Smooth muscle cell (in vitro differentiated cells): ENCODE results near the gene CRABP2. TPM values are rescaled to one million over a fixed set of nuclear protein-coding genes. Genes with fewer than 3 reads are reported as not detected.

Experiments
- DNase-seq: peaks from one replicate; lab custom pipeline; 2025; ENCODE audit not compliant: unreplicated experiment; lab: John Stamatoyannopoulos, UW
- H2AFZ ChIP-seq: fragments of 200-600 bp; sonication (generic); 2 replicates; pipeline ENCODE4 v1.6.0; 2016; ENCODE audit warnings: antibody characterized with exemption, low read depth, mild to moderate bottlenecking
- H3F3A ChIP-seq: fragments of 200-600 bp; sonication (generic); 2 replicates; pipeline ENCODE4 v1.6.0; 2017; ENCODE audit warnings: antibody characterized with exemption, low read depth
- H3K27ac ChIP-seq: fragments of 200-600 bp; sonication (generic); 2 replicates; pipeline ENCODE4 v1.5.1; 2016; ENCODE audit warnings: low read depth, mild to moderate bottlenecking
- H3K27me3 ChIP-seq: fragments of 200-600 bp; sonication (generic); 2 replicates; pipeline ENCODE4 v1.6.1; 2016; ENCODE audit warnings: low read depth, mild to moderate bottlenecking
- H3K36me3 ChIP-seq: fragments of 200-600 bp; sonication (generic); 2 replicates; pipeline ENCODE4 v1.5.1; 2016; ENCODE audit warnings: low read depth
- H3K4me1 ChIP-seq: fragments of 200-600 bp; sonication (generic); 2 replicates; pipeline ENCODE4 v1.5.1; 2016; ENCODE audit warnings: low read depth
- H3K4me2 ChIP-seq: fragments of 200-600 bp; sonication (generic); 2 replicates; pipeline ENCODE4 v1.6.0; 2016; ENCODE audit warnings: mild to moderate bottlenecking
- H3K4me3 ChIP-seq: fragments of 200-600 bp; sonication (generic); 2 replicates; pipeline ENCODE4 v1.5.1; 2016; ENCODE audit warnings: mild to moderate bottlenecking
- H3K79me2 ChIP-seq: fragments of 200-600 bp; sonication (generic); 2 replicates; pipeline ENCODE4 v1.6.0; 2016; ENCODE audit warnings: low read depth, mild to moderate bottlenecking
- H3K9ac ChIP-seq: fragments of 200-600 bp; sonication (generic); 2 replicates; pipeline ENCODE4 v1.6.0; 2016; ENCODE audit warnings: low read depth
- H3K9me3 ChIP-seq: fragments of 200-600 bp; sonication (generic); replicated peaks from 2 replicates; pipeline ENCODE4 v1.5.1; 2016; ENCODE audit warnings: low read depth
- H4K20me1 ChIP-seq: fragments of 200-600 bp; sonication (generic); 2 replicates; pipeline ENCODE4 v1.6.0; 2016; ENCODE audit warnings: low read depth
- WGBS: methylation state at CpG from one replicate; pipeline ENCODE4 v1.1.7; 2016; ENCODE audit warnings: low lambda C conversion rate; 5-methylcytosine and 5-hydroxymethylcytosine counted together
- polyA plus RNA-seq: library from polyadenylated mRNA; unstranded; fragments of >200 nt; fragmentation: Nextera tagmentation; extraction: Ambion mirVana; gene quantifications from 2 replicates; pipeline ENCODE4 v1.2.1, GENCODE V29; 2016
- total RNA-seq: library from RNA; depleted of rRNA; stranded (reverse); fragments of >200 nt; gene quantifications from 2 replicates; pipeline ENCODE4 v1.2.3, GENCODE V29; 2014
- TF ChIP-seq, protein P1 (sequence below): fragments of 200-600 bp; sonication (generic); IDR thresholded peaks from 2 replicates; pipeline ENCODE4 v1.5.1; 2017; ENCODE audit warnings: borderline replicate concordance, mild to moderate bottlenecking, antibody characterized with exemption; ENCODE audit not compliant: insufficient read depth, poor library complexity, severe bottlenecking

Gene CRABP2
- total and polyA plus RNA-seq, 2 experiments from 2014 or later = 86.6 to 145 TPM

DNA sequence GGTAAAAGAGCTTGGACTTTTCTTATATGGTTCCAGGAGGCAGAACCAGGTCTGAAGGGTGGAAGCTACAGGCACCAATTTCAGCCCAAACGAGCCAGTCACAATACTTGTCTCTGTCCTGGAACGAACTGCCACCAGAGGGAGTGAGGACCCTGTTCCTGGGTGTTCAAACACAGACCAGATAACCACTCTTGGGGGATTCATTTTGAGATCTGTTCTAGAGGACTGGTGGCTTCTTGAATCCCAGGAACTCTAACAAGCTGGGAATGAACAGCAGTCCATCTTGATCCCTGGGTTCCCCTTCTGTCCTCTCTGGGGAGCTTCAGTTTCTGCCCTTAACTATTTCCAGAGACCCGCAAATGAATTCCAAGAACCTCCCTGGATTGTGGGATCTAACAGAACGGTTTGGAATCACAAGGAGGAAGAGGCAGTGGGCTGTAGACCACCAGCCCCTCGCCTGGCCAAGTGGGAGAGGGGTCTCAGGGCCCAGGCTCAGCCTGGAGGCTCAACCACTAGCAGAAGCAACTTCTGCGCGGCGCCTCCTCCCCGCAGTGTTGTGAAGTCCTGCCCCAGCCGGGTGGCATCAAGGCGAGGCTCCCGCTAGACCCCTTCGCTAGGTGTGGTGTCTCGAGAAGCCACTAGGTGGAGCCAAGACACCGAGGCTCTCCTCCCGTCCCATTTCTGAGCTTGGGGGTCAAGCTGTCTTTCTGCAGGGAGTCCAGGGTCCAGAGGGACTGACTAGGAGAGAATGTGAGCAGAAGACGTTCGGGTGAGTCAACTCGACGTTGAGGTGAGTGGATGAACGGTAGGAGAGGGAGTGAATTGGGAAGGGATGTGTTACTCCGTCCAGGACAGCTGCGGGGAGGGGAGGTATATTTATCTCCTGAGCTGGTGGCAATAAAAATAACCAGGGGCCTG lies 16.1 kb downstream of the CRABP2 start:
- Histone ChIP-seq H3K27me3 (no peaks in the 10 kb centered on the region), H3K9me3 (no peaks in the 10 kb centered on the region), H2AFZ (peak overlapping the region; percentile 90), H3K36me3 (no peaks in the 10 kb centered on the region), H3K4me2 (peak overlapping the region; percentile 85), H3K27ac (no peak overlapping the region), H3K4me1 (peaks cover 41% of the 10 kb centered on the region), H3K9ac (no peak overlapping the region), H3F3A (peaks cover 5% of the 10 kb centered on the region), H3K4me3 (peak overlapping the region; percentile 43), H4K20me1 (no peaks in the 10 kb centered on the region), H3K79me2 (no peaks in the 10 kb centered on the region)
- TF ChIP-seq, protein P1, sequence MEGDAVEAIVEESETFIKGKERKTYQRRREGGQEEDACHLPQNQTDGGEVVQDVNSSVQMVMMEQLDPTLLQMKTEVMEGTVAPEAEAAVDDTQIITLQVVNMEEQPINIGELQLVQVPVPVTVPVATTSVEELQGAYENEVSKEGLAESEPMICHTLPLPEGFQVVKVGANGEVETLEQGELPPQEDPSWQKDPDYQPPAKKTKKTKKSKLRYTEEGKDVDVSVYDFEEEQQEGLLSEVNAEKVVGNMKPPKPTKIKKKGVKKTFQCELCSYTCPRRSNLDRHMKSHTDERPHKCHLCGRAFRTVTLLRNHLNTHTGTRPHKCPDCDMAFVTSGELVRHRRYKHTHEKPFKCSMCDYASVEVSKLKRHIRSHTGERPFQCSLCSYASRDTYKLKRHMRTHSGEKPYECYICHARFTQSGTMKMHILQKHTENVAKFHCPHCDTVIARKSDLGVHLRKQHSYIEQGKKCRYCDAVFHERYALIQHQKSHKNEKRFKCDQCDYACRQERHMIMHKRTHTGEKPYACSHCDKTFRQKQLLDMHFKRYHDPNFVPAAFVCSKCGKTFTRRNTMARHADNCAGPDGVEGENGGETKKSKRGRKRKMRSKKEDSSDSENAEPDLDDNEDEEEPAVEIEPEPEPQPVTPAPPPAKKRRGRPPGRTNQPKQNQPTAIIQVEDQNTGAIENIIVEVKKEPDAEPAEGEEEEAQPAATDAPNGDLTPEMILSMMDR = peak; percentile 91
- DNase-seq = peak; percentile 63
- WGBS = 3% methylated on average over 23 of the region's 23 CpGs

DNA sequence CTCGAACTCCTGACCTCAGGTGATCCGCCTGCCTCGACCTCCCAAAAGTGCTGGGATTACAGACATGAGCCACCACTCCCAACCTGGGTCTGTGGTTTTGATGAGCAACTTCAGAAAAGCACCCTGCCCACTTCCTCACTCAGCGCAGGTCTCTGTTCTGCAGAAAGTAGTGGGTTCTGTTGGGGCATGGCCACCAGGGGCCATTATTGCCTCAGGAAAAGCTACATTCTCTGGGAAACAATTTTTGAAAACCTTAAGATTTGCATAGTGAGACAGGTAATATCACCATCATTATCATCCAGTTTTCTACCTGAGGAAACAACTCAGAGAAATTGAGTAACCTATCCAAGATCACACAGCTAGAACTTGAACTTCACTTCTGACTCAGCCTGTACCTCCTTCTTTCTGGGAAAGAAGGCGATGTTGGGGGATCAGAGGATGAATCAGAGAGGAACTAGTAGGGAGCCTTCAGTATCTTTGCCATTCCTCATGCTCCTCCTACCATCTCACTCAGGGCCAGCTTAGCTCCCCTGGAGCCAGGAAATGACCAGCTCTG lies 21.1 kb downstream of the CRABP2 start:
- no peak for DNase-seq
- H4K20me1 ChIP-seq = no peaks in the 10 kb centered on the region
- no peak overlapping the region for H2AFZ ChIP-seq
- H3K27me3 ChIP-seq = no peaks in the 10 kb centered on the region
- no peak overlapping the region for H3K4me2 ChIP-seq
- 67% methylated on average over 5 of the region's 5 CpGs for WGBS
- H3K36me3 ChIP-seq = no peaks in the 10 kb centered on the region
- TF ChIP-seq, protein P1 = no peak
- no peak overlapping the region for H3K27ac ChIP-seq
- H3K4me3 ChIP-seq = no peak overlapping the region
- H3K9me3 ChIP-seq = no peaks in the 10 kb centered on the region
- H3K4me1 ChIP-seq = no peaks in the 10 kb centered on the region
- no peaks in the 10 kb centered on the region for H3F3A ChIP-seq
- no peak overlapping the region for H3K9ac ChIP-seq
- H3K79me2 ChIP-seq = no peaks in the 10 kb centered on the region

DNA sequence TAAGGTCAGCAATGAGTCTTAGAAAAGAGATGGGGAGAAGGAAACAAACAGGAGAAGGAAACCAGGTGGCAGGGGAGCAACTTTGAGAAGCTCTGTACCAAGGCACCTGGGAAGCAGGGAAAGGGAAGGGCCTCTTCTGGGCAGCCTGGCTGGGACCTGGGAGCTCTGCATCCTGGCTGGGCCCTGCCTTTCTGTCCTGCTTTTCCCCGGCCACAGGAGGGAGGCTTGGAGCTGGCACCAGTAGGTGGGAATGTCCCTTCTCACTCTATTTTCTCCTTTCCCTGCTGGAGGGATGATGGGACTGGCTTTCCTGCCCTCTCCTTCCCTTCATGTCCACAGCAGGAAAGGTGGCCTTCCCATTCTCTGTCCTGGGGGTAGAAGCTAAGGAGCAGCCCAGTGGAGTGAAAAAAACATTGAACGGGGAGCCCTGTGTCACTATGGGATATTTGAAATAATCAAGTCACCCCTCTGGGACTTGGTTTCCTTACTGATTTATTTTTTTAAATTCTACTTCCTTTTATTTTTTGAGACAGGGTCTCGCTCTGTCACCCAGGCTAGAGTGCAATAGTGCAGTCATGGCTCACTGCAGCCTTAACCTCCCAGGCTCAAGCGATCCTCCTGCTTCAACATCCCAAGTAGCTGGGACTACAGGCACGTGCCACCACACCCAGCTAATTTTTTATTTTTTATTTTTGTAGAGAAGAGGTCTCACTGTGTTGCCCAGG lies 23.1 kb downstream of the CRABP2 start:
- H3K4me3 ChIP-seq = no peak overlapping the region
- no peaks in the 10 kb centered on the region for H3K27me3 ChIP-seq
- H3F3A ChIP-seq = no peaks in the 10 kb centered on the region
- no peaks in the 10 kb centered on the region for H3K9me3 ChIP-seq
- peaks cover 4% of the 10 kb centered on the region for H3K4me1 ChIP-seq
- H4K20me1 ChIP-seq = no peaks in the 10 kb centered on the region
- H3K9ac ChIP-seq = no peak overlapping the region
- WGBS = 68% methylated on average over 5 of the region's 5 CpGs
- no peak for DNase-seq
- TF ChIP-seq, protein P1 = no peak
- H2AFZ ChIP-seq = no peak overlapping the region
- no peaks in the 10 kb centered on the region for H3K36me3 ChIP-seq
- no peak overlapping the region for H3K27ac ChIP-seq
- no peak overlapping the region for H3K4me2 ChIP-seq
- H3K79me2 ChIP-seq = no peaks in the 10 kb centered on the region
